Measurements from ENCODE around the gene VAV3. TPM values are rescaled to one million over a fixed set of nuclear protein-coding genes. Genes with fewer than 3 reads are reported as not detected.
A peak's percentile ranks its signal among the peaks of the same experiment; 100 is the strongest.

Gene VAV3
- polyA plus RNA-seq, 1 experiment: not detected

GRCh38 chr1:107877745-107878144 is 87.2 kb downstream of the VAV3 start:
- ChIA-PET CTCF (no interaction called here), POLR2A (no interaction called here)
- Histone ChIP-seq H3K36me3 (ENCODE audit: control insufficient read depth, insufficient read depth, low read length) (no peaks in the 10 kb centered on the region), H3K27me3 (ENCODE audit: control insufficient read depth, insufficient read depth, low read length) (no peaks in the 10 kb centered on the region), H3K4me3 (ENCODE audit: low read depth, low read length) (no peak overlapping the region)
- TF ChIP-seq CTCF (IDR thresholded peaks at IDR 0.05; ENCODE audit: insufficient read depth, low read depth, low read length): no peak
- no peak for DNase-seq (ENCODE audit: low read depth)

- POLR2A ChIA-PET: no interaction called here
- no peaks in the 10 kb centered on the region for H3K27me3 ChIP-seq (ENCODE audit: control insufficient read depth, insufficient read depth, low read length)
- no peaks in the 10 kb centered on the region for H3K36me3 ChIP-seq (ENCODE audit: control insufficient read depth, insufficient read depth, low read length)
- TF ChIP-seq CTCF (IDR thresholded peaks at IDR 0.05; ENCODE audit: insufficient read depth, low read depth, low read length): no peak
- CTCF ChIA-PET: no interaction called here
- peak; percentile 8 for DNase-seq (ENCODE audit: low read depth)
- H3K4me3 ChIP-seq (ENCODE audit: low read depth, low read length): no peak overlapping the region
Observed at GRCh38 chr1:107877092-107877491, 87.9 kb downstream of the VAV3 start.

GRCh38 chr1:107875689-107876088 is 89.3 kb downstream of the VAV3 start:
- ChIA-PET CTCF (interaction anchor here (1.1 kb wide), 1 partner anchor 24 kb away, joined by 3 read pairs; no protein-coding TSS in a partner anchor), POLR2A (no interaction called here)
- Histone ChIP-seq H3K4me3 (ENCODE audit: low read depth, low read length) (no peak overlapping the region), H3K27me3 (ENCODE audit: control insufficient read depth, insufficient read depth, low read length) (no peaks in the 10 kb centered on the region), H3K36me3 (ENCODE audit: control insufficient read depth, insufficient read depth, low read length) (no peaks in the 10 kb centered on the region)
- DNase-seq (ENCODE audit: low read depth): no peak
- no peak for TF ChIP-seq CTCF (IDR thresholded peaks at IDR 0.05; ENCODE audit: insufficient read depth, low read depth, low read length)

- no peaks in the 10 kb centered on the region for H3K27me3 ChIP-seq (ENCODE audit: control insufficient read depth, insufficient read depth, low read length)
- ChIA-PET POLR2A (no interaction called here), CTCF (no interaction called here)
- DNase-seq (ENCODE audit: low read depth): no peak
- H3K4me3 ChIP-seq (ENCODE audit: low read depth, low read length): no peak overlapping the region
- no peaks in the 10 kb centered on the region for H3K36me3 ChIP-seq (ENCODE audit: control insufficient read depth, insufficient read depth, low read length)
- TF ChIP-seq CTCF (IDR thresholded peaks at IDR 0.05; ENCODE audit: insufficient read depth, low read depth, low read length): no peak
Observed at GRCh38 chr1:107874221-107874620, 90.8 kb downstream of the VAV3 start.

- CTCF ChIA-PET: interaction anchor here (0.6 to 1.6 kb wide), 4 partner anchors 64 to 129 kb away, joined by 3 to 5 read pairs (median 4); no protein-coding TSS in a partner anchor
Observed at GRCh38 chr1:107871687-107872395, 93.1 kb downstream of the VAV3 start.

More at GRCh38 chr1:107871687-107872395, 93.1 kb downstream of the VAV3 start:
- H3K36me3 ChIP-seq (ENCODE audit: control insufficient read depth, insufficient read depth, low read length): no peaks in the 10 kb centered on the region
- H3K4me3 ChIP-seq (ENCODE audit: low read depth, low read length): no peak overlapping the region
- no peak for TF ChIP-seq CTCF (IDR thresholded peaks at IDR 0.05; ENCODE audit: insufficient read depth, low read depth, low read length)
- POLR2A ChIA-PET: no interaction called here
- no peaks in the 10 kb centered on the region for H3K27me3 ChIP-seq (ENCODE audit: control insufficient read depth, insufficient read depth, low read length)
- DNase-seq (ENCODE audit: low read depth): no peak

All from BJ (cell line).